22Rv1 (cell line): ENCODE results near the gene MRAS.
A peak's percentile ranks its signal among the peaks of the same experiment; 100 is the strongest.

Source experiments
- H3K27ac ChIP-seq: fragments of 450-650 bp; 2 replicates; pipeline ENCODE4 v1.5.1; 2017
- CTCF ChIP-seq: fragments of 450-650 bp; IDR thresholded peaks from 2 replicates; pipeline ENCODE4 v1.5.1; 2017; ENCODE audit warnings: mild to moderate bottlenecking
- ZFX ChIP-seq: fragments of 450-650 bp; IDR thresholded peaks from 2 replicates; pipeline ENCODE4 v1.6.1; 2017; ENCODE audit warnings: antibody characterized with exemption, borderline replicate concordance

MRAS gene

GRCh38 chr3:138394686-138395085 lies 46.3 kb downstream of the MRAS start:
- H3K27ac ChIP-seq: no peak overlapping the region
- TF ChIP-seq ZFX: no peak
- no peak for TF ChIP-seq CTCF

GRCh38 chr3:138395865-138396751 lies 47.7 kb downstream of the MRAS start:
- no peak overlapping the region for H3K27ac ChIP-seq
- TF ChIP-seq ZFX (no peak), CTCF (no peak)

GRCh38 chr3:138396752-138397410 lies 48.5 kb downstream of the MRAS start:
- H3K27ac ChIP-seq: no peak overlapping the region
- TF ChIP-seq CTCF (no peak), ZFX (no peak)

GRCh38 chr3:138397983-138398382 lies 49.6 kb downstream of the MRAS start:
- peak; percentile 23 for TF ChIP-seq CTCF
- TF ChIP-seq ZFX: no peak
- no peak overlapping the region for H3K27ac ChIP-seq

- no peak overlapping the region for H3K27ac ChIP-seq
- TF ChIP-seq CTCF: no peak
- no peak for TF ChIP-seq ZFX
These were observed 50.6 kb downstream of the MRAS start for GRCh38 chr3:138398791-138399575.

GRCh38 chr3:138399766-138400165 lies 51.4 kb downstream of the MRAS start:
- TF ChIP-seq ZFX: no peak
- TF ChIP-seq CTCF: no peak

More at GRCh38 chr3:138399766-138400165, 51.4 kb downstream of the MRAS start:
- H3K27ac ChIP-seq: no peak overlapping the region
